ENCODE measurements around the gene HEMGN. TPM values are rescaled to one million over a fixed set of nuclear protein-coding genes. Genes with fewer than 3 reads are reported as not detected.
"Not testable (repeated sequence)": the region's sequence is repeated elsewhere in the genome, so short reads cannot be mapped to it uniquely, and the experiment has no call there.

HEMGN gene
- total RNA-seq, 6 donors from 2014 or later: 0.26 to 3.0 (median 0.51) TPM

- Histone ChIP-seq H3K4me1 (no peaks in the 10 kb centered on the region), H3K4me3 (no peak overlapping the region), H3K27me3 (no peaks in the 10 kb centered on the region), H3K9me3 (no peaks in the 10 kb centered on the region), H3K36me3 (no peaks in the 10 kb centered on the region), H3K27ac (no peak overlapping the region)
- DNase-seq (no peak), ATAC-seq (ENCODE audit: low FRiP score in 2 of 2) (no peak)
- TF ChIP-seq CTCF (IDR thresholded peaks at IDR 0.05) (no peak), POLR2A (IDR thresholded peaks at IDR 0.05) (no peak), EP300 (IDR thresholded peaks at IDR 0.05) (no peak), POLR2AphosphoS5 (IDR thresholded peaks at IDR 0.05) (no peak)
Observed at GRCh38 chr9:97959585-97959984, 21.6 kb upstream of the HEMGN start.

GRCh38 chr9:97958812-97959511, 21.0 kb upstream of the HEMGN start:
- H3K36me3 ChIP-seq: no peaks in the 10 kb centered on the region
- TF ChIP-seq CTCF (IDR thresholded peaks at IDR 0.05) (no peak), POLR2AphosphoS5 (IDR thresholded peaks at IDR 0.05) (no peak), EP300 (IDR thresholded peaks at IDR 0.05) (no peak), POLR2A (IDR thresholded peaks at IDR 0.05) (no peak)
- no peaks in the 10 kb centered on the region for H3K9me3 ChIP-seq
- WGBS, 2 donors: 69 to 80% methylated on average over 5 of the region's 5 CpGs
- H3K4me3 ChIP-seq: no peak overlapping the region
- H3K27me3 ChIP-seq: no peaks in the 10 kb centered on the region
- no peak overlapping the region for H3K27ac ChIP-seq
- ATAC-seq (ENCODE audit: low FRiP score in 2 of 2) (no peak), DNase-seq (no peak)
- H3K4me1 ChIP-seq: no peaks in the 10 kb centered on the region

- no peak for TF ChIP-seq POLR2AphosphoS5 (IDR thresholded peaks at IDR 0.05)
- TF ChIP-seq EP300 (IDR thresholded peaks at IDR 0.05): no peak
- no peak for TF ChIP-seq CTCF (IDR thresholded peaks at IDR 0.05)
- no peak for TF ChIP-seq POLR2A (IDR thresholded peaks at IDR 0.05)
- H3K4me1 ChIP-seq: no peaks in the 10 kb centered on the region
- no peak overlapping the region for H3K4me3 ChIP-seq
- no peaks in the 10 kb centered on the region for H3K27me3 ChIP-seq
- H3K27ac ChIP-seq: no peak overlapping the region
- H3K36me3 ChIP-seq: no peaks in the 10 kb centered on the region
- no peaks in the 10 kb centered on the region for H3K9me3 ChIP-seq
- DNase-seq (no peak), ATAC-seq (ENCODE audit: low FRiP score in 2 of 2) (no peak)
Observed at GRCh38 chr9:97956331-97956730, 18.4 kb upstream of the HEMGN start.

- no peaks in the 10 kb centered on the region for H3K9me3 ChIP-seq
- no peak overlapping the region for H3K4me3 ChIP-seq
- peak in 1 of 2 donors; percentile 50 for DNase-seq
- no peaks in the 10 kb centered on the region for H3K4me1 ChIP-seq
- H3K36me3 ChIP-seq: no peaks in the 10 kb centered on the region
- H3K27me3 ChIP-seq: no peaks in the 10 kb centered on the region
- ATAC-seq (ENCODE audit: low FRiP score in 2 of 2): peak in 1 of 2 donors; percentile 36
- no peak for TF ChIP-seq POLR2AphosphoS5 (IDR thresholded peaks at IDR 0.05)
- TF ChIP-seq EP300 (IDR thresholded peaks at IDR 0.05): no peak
- TF ChIP-seq CTCF (IDR thresholded peaks at IDR 0.05): peak in 5 of 6 experiments; percentile 39 to 63 (median 44)
- TF ChIP-seq POLR2A (IDR thresholded peaks at IDR 0.05): no peak
- H3K27ac ChIP-seq: no peak overlapping the region
Observed at GRCh38 chr9:97954550-97954989, 16.6 kb upstream of the HEMGN start.

GRCh38 chr9:97950873-97951272, 12.9 kb upstream of the HEMGN start:
- not testable (repeated sequence) for ATAC-seq (ENCODE audit: low FRiP score in 2 of 2); H3K27me3 ChIP-seq; H3K9me3 ChIP-seq; H3K4me1 ChIP-seq; H3K4me3 ChIP-seq; H3K27ac ChIP-seq; H3K36me3 ChIP-seq
- peak in 1 of 2 donors; percentile 27 for DNase-seq
- 90 to 92% methylated on average over 4 to 5 of the region's 5 CpGs for WGBS, 2 donors

- 20 to 46% methylated on average over 2 of the region's 2 CpGs for WGBS, 2 donors
- ATAC-seq (ENCODE audit: low FRiP score in 2 of 2); H3K27ac ChIP-seq; H3K9me3 ChIP-seq; DNase-seq; H3K36me3 ChIP-seq; H3K27me3 ChIP-seq; H3K4me1 ChIP-seq; H3K4me3 ChIP-seq: not testable (repeated sequence)
Observed at GRCh38 chr9:97947094-97947493, 9.1 kb upstream of the HEMGN start.

GRCh38 chr9:97945470-97945869, 7.5 kb upstream of the HEMGN start:
- not testable (repeated sequence) for H3K36me3 ChIP-seq; H3K9me3 ChIP-seq; H3K27me3 ChIP-seq; H3K4me1 ChIP-seq; DNase-seq; ATAC-seq (ENCODE audit: low FRiP score in 2 of 2); H3K4me3 ChIP-seq; H3K27ac ChIP-seq
- WGBS, 2 donors: 88 to 94% methylated on average over 2 of the region's 2 CpGs

All from upper lobe of left lung (tissue), 6 donors.